ENCODE results near the gene OGFR. TPM values are rescaled to one million over a fixed set of nuclear protein-coding genes. Genes with fewer than 3 reads are reported as not detected.

The OGFR gene
- total RNA-seq, 1 donor from 2014 or later: 54.3 TPM

- Mint-ChIP-seq H3K27ac (no peak overlapping the region), H3K27me3 (ENCODE audit: low read depth) (peaks cover 7% of the 10 kb centered on the region), H3K36me3 (ENCODE audit: low read depth) (peaks cover 30% of the 10 kb centered on the region), H3K4me1 (ENCODE audit: low read depth) (peaks cover 9% of the 10 kb centered on the region), H3K9me3 (no peaks in the 10 kb centered on the region), H3K4me3 (ENCODE audit: low read depth) (no peak overlapping the region)
- intact Hi-C loops (cut with micrococcal nuclease): no loop called here
- no peak for DNase-seq (ENCODE audit: low spot score)
Observed at GRCh38 chr20:62856931-62857619, 52.4 kb downstream of the OGFR start.

GRCh38 chr20:62858058-62858830 lies 53.6 kb downstream of the OGFR start:
- Mint-ChIP-seq H3K9me3 (no peaks in the 10 kb centered on the region), H3K4me3 (ENCODE audit: low read depth) (no peak overlapping the region)

GRCh38 chr20:62859721-62860120 lies 55.1 kb downstream of the OGFR start:
- Mint-ChIP-seq H3K27ac (no peak overlapping the region), H3K4me3 (ENCODE audit: low read depth) (peak overlapping the region; percentile 51), H3K9me3 (no peaks in the 10 kb centered on the region), H3K36me3 (ENCODE audit: low read depth) (peaks cover 22% of the 10 kb centered on the region), H3K27me3 (ENCODE audit: low read depth) (peaks cover 11% of the 10 kb centered on the region), H3K4me1 (ENCODE audit: low read depth) (peaks cover 9% of the 10 kb centered on the region)
- DNase-seq (ENCODE audit: low spot score): no peak
- intact Hi-C loops (cut with micrococcal nuclease): loop anchor here (5.0 kb wide), 2 partner anchors 68 to 693 kb away; partner anchors contain the start of genes DIDO1 and FNDC11

More at GRCh38 chr20:62858058-62858830, 53.6 kb downstream of the OGFR start:
- Mint-ChIP-seq H3K27ac (no peak overlapping the region), H3K36me3 (ENCODE audit: low read depth) (peaks cover 27% of the 10 kb centered on the region), H3K27me3 (ENCODE audit: low read depth) (peaks cover 11% of the 10 kb centered on the region), H3K4me1 (ENCODE audit: low read depth) (peaks cover 9% of the 10 kb centered on the region)
- intact Hi-C loops (cut with micrococcal nuclease): no loop called here
- no peak for DNase-seq (ENCODE audit: low spot score)

- H3K27ac Mint-ChIP-seq: no peak overlapping the region
- intact Hi-C loops (cut with micrococcal nuclease): loop anchor here (5.0 kb wide), 2 partner anchors 67 to 692 kb away; partner anchors contain the start of genes DIDO1 and FNDC11
Observed at GRCh38 chr20:62860391-62860923, 55.8 kb downstream of the OGFR start.

GRCh38 chr20:62860924-62861691 lies 56.5 kb downstream of the OGFR start:
- peaks cover 22% of the 10 kb centered on the region for H3K36me3 Mint-ChIP-seq (ENCODE audit: low read depth)
- intact Hi-C loops (cut with micrococcal nuclease): loop anchor here (5.0 kb wide), 2 partner anchors 66 to 691 kb away; partner anchors contain the start of genes DIDO1 and FNDC11
- H3K9me3 Mint-ChIP-seq: no peaks in the 10 kb centered on the region
- peaks cover 22% of the 10 kb centered on the region for H3K27me3 Mint-ChIP-seq (ENCODE audit: low read depth)
- H3K4me3 Mint-ChIP-seq (ENCODE audit: low read depth): peak overlapping the region; percentile 39
- H3K27ac Mint-ChIP-seq: no peak overlapping the region
- DNase-seq (ENCODE audit: low spot score): peak; percentile 36
- H3K4me1 Mint-ChIP-seq (ENCODE audit: low read depth): peaks cover 9% of the 10 kb centered on the region

More at GRCh38 chr20:62860391-62860923, 55.8 kb downstream of the OGFR start:
- Mint-ChIP-seq H3K27me3 (ENCODE audit: low read depth) (peaks cover 19% of the 10 kb centered on the region), H3K9me3 (no peaks in the 10 kb centered on the region), H3K4me1 (ENCODE audit: low read depth) (peaks cover 9% of the 10 kb centered on the region), H3K36me3 (ENCODE audit: low read depth) (peaks cover 22% of the 10 kb centered on the region), H3K4me3 (ENCODE audit: low read depth) (peak overlapping the region; percentile 51)
- no peak for DNase-seq (ENCODE audit: low spot score)

GRCh38 chr20:62861726-62862336 lies 57.2 kb downstream of the OGFR start, which contains the start of gene TCFL5:
Gene TCFL5, minus strand, starts transcription at chr20:62861822. Its CDS starts 152 bp downstream, at chr20:62861670.
- Mint-ChIP-seq H3K36me3 (ENCODE audit: low read depth) (peaks cover 21% of the 10 kb centered on the region), H3K27me3 (ENCODE audit: low read depth) (peaks cover 22% of the 10 kb centered on the region), H3K4me3 (ENCODE audit: low read depth) (peak within 1 kb of the TSS; percentile 51), H3K4me1 (ENCODE audit: low read depth) (peaks cover 9% of the 10 kb centered on the region), H3K27ac (no peak within 1 kb of the TSS), H3K9me3 (no peaks in the 10 kb centered on the region)
- peak; percentile 92 for DNase-seq (ENCODE audit: low spot score)
- intact Hi-C loops (cut with micrococcal nuclease): loop anchor here (5.0 kb wide), 2 partner anchors 65 to 690 kb away; partner anchors contain the start of genes DIDO1 and FNDC11

Other genes starting within 250 kb of the OGFR start
- 59.2 and 61.1 TPM in 2 replicates for gene SLCO4A1, start 162.3 kb upstream of the OGFR start, total RNA-seq
- not detected in 2 replicates for gene NTSR1, start 96.0 kb upstream of the OGFR start, total RNA-seq
- 17.9 and 18.2 TPM in 2 replicates for gene MRGBP, start 8.4 kb upstream of the OGFR start, total RNA-seq
- gene COL9A3, start 12.2 kb downstream of the OGFR start, total RNA-seq: 0.27 and 0.32 TPM in 2 replicates
- gene TCFL5, start 57.0 kb downstream of the OGFR start, total RNA-seq: 5.7 and 7.1 TPM in 2 replicates
- 57.9 and 59.8 TPM in 2 replicates for gene DIDO1, start 121.7 kb downstream of the OGFR start, total RNA-seq
- gene GID8, start 133.3 kb downstream of the OGFR start, total RNA-seq: 50.5 and 53.7 TPM in 2 replicates
- 20.2 and 21.4 TPM in 2 replicates for gene SLC17A9, start 147.9 kb downstream of the OGFR start, total RNA-seq
- not detected in 2 replicates for gene BHLHE23, start 202.1 kb downstream of the OGFR start, total RNA-seq